G401.6 (cell line): ENCODE measurements around the gene BDH2.

Source experiments
- FAIRE-seq: peaks from 2 replicates; lab custom pipeline; 2012; peaks lifted over from hg19 to GRCh38; lab: Jason Lieb, UNC

Gene BDH2

DNA sequence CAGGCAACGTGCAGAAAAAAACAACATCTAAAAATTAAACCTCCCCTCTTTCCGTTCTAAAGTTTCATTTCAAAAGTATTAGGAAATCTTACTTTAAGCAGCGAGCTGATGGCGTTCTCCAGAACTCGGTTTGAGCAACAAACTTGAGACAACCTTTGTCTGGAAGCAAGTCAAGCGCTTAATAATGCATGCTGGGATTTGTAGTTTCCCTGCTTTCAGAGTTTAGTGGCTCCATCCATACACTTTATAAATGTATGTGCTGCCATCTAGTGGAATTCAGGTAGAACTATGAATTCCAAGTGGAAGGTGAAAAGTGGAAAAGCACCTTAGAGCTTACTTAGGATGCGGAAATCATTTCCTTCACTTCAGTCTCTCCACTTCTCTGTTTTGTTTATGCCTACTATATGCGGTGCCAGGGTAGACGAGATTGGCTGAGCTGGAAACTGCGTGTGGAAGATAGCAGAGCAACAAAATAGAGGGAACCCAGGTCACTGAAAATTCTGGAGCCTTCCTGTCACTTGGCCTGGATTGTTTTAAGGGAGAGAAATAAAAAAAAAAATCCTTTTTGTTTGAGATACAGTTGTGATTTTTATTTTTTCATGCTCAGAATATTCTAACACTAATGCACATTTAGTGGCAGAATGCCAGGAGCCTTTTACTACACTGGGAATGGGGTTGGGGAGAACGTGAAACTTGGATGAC is at the start of gene BDH2:
BDH2 (minus strand) TSS at position 144 of the 702 bp plus-strand sequence. CDS start 3,580 bp downstream, outside the sequence.
- peak; percentile 99 for FAIRE-seq

DNA sequence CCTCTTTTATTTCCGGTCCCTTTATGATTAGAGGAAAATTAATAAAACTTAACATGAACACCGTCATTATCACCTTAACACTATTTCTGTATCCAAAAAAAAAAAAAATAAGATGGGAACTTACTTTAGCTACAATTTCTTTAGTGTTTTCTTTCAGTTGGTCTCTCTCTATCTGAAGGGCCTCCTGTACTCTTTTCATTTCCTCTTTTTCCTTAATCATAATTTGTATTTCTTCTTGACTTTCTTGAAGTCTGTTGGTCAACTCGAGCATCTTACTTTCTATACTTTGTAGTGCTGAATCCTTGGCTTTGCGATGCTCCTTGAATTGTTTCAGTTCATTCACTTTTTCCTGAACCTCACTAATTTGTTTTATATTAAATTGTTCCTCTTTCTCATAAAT is 45.3 kb upstream of the BDH2 start:
- FAIRE-seq, result no peak

DNA sequence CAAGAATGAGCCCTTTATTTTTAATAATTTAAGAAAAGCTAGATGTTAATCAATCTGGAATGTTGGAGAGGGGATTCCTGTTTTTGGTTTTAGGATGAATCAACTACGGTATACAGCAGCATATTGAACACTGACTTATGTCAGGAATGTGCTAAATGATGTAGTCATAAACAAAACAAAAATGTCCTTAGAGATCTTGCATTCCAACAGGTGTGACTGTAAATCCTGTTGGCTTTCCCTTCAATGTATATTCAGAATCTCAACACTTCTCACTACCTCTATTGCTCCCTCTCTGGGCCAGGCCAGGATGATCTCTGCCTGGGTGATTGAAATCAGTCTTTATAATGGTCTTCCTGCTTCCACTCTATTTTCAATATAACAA is 37.8 kb upstream of the BDH2 start:
- no peak for FAIRE-seq

DNA sequence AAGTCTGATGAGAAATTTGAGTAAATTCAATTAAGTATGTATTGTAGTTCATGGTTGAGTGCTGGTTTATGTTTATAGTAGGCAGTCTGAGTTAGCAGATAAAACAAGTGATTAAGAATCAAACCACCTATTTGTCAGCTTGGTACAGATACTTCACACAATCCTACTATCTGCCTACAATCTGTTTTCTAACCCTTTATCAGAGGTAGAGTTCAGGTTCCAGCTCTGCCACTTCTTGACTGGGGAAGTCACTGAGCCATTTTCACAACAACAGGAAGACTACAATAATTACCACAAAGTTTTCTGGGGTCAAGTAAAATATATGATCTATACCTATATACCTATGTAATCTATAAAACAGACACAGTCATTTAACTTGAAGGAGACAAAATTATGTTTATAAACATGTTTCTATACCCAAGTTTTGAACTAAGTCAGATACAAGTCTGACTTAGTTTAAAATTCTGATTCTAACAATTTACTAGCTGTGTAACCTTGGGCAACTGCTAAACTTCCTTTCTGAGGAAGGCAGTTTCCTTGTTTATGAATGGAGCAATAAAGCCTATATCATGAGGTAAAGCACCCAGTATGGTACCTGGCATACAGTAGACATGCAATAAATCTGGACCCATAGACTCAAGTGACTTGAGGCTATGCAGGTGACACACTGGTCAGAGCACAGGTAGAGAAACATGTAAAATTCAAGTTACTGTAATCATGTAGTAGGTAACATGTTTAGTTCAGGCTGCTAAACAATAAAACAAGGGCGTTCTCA is 37.2 kb upstream of the BDH2 start:
- FAIRE-seq, result no peak

DNA sequence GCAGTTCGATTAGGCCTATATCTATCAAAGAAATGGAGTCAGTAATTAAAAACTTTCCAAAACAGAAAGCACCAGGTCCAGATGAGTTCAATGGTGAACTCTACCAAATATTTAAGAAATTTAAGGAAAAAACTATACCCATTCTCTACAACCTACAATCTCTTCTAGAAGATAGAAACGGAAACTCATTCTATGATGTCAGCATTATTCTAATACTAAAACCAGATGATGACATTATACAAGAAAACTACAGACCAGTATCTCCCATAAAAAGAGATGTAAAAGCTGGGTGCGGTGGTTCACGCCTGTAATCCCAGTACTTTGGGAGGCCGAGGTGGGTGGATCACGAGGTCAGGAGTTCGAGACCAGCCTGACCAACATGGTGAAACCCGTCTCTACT is 29.5 kb upstream of the BDH2 start:
- no peak for FAIRE-seq

DNA sequence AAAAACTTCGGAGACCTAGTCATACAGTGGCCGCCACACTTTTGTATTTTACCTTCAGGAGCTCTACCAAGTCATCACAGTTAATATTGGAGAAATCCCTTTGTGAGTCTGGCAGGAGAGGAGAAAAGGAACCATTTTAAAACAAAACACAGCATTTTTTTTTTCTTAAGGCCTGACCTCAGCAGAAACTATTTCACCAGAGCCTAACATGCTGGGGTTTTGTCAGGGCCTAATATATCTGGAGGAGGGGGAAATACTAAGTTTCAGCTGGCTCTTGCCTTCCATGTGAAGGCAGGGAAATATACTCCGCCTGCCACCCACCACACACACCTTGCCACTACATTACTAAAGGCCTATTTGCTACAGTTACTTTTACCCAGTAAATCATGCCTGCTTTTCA is 26.5 kb upstream of the BDH2 start:
- no peak for FAIRE-seq

DNA sequence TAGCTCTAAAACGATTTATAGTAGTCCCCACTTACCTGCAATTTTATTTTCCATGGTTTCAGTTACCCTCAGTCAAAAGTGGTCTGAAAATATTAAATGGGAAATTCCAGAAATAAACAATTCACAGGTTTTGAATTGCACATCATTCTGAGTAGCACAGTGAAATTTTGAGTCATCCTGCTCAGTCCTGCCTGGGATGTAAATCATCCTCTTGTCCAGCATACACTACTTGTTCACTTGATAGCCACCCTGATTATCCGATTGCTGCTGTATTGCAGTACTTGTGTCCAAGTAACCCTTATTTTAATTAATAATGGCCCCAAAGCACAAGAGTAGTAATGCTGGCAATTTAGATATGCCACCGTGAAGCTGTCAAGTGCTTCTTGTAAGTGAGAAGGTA is 23.5 kb upstream of the BDH2 start:
- FAIRE-seq, result no peak

DNA sequence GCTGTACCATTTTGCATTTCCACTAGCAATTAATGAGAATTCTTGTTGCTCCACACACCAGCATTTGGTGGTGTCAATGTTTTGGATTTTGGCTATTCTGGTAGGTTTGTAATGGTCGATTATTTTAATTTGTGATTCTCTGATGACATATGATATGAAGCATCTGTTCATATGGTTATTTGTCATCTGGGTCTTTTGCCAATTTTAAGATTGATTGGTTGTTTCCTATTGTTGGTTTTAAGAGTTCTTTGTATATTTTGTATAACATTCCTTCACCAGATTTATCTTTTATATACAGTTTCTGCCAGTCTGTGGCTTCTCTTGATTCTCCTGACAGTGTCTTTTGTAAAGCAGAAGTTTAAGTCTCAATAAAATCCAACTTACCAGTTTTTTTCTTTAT is 18.5 kb upstream of the BDH2 start:
- FAIRE-seq, result no peak

DNA sequence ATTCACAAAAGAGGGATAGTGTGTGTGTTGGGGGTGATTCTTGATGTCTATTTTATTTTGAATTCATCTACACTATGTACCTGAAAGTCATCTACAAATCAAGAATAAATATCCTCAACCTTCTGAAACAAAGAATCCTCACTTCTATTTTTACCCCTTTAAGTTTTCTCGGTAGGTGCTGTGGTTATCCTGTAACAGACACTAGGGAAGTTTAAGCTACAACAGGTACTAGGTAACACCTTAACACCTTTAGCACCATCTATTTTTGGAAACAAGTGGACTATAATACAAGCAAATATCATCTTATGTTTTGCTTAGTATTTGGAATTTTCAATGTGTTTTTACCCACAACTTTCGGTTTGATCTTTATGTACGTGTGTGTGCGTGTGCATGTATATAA is 12.0 kb upstream of the BDH2 start:
- FAIRE-seq, result no peak

DNA sequence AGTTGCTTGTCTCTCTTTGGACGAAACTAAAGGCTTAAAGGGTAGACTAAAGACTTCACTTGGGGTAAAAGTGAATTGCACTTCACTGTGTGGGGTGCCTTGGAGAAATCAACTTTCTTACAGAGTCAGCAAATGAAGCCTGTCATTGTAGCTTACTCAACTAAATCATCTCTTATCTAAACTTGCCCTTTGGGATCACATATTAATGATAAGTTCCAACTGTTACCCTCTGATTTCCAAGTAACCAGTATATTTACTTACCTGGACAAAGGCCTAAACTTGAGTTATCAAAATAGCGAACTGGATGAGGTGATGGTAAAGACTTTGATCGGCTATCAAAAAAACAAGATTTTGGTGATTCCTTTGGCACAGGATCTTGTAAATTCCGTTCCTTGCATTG is 8.9 kb upstream of the BDH2 start:
- FAIRE-seq, result no peak

DNA sequence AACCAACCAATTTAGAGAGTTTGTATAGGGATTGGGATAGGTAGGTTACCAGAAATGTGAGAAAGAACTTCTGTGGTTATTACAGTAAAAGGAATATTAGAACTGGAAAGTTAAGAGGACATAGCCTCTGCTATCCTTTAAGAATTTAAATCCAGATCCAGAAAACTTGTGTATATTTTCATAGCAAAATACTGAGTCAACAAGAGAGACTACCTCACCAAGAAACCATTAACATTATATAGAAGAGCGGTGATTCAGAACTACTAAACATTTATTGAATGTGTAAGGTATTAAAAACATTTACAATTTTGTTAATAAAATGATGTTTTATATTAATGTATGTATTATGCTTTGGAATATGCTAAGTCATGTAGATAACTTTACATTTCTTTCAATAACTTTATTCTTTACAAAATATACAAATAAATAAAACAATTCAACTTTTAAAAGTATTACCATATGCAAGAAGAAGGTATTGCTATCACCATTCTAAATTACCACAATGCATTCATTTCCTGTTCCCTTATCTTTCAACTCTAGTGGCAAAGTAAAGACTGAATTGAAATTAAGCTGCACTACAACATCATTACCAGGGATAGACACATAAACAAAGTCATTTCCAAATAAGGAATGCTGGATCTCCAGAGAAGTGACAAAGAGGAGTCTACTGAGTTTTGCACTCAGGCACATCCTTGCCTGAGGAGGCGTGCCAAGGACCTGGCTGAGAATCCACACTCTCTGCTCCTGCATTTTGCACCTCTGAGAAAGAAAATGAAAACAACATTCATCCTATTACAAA is 6.1 kb upstream of the BDH2 start:
- FAIRE-seq, result peak; percentile 80

DNA sequence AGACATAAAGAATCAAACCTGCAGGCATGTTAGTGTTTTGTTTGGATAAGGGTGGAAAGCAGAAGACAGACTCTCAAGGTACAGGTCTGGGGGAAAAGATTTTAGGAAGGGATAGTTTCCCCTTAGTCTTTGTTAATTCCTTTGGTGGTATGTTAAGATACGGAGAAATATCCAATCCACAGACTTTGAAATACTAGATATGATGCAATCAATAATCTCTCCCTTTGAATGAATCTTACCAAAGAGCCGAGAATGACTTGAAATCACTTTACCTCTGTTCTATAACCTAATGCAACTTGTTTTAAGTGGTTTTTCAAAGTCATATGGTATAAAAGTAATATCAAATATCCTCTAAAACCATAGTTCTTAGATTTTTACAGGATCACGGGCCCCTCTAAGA is 5.3 kb upstream of the BDH2 start:
- no peak for FAIRE-seq

DNA sequence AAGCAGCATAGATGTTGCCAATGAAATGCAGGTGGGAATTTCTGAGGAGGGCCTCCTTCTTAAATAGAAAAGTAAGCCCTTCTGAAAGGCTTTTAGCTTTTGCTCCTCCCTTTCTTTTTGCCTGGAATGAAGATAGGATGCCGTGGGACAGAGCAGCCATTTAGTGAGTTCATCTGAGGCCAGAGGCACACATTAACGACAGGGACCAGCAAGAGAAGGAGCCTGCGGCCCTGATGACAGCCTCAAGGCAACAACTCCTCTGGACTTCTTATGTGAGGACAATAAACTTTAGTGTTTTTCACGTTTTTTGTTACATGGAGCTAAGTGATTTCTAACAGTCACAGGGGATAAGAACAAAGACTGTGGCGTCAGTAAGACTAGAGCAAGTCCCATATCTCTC is 1.1 kb upstream of the BDH2 start:
- FAIRE-seq, result no peak

DNA sequence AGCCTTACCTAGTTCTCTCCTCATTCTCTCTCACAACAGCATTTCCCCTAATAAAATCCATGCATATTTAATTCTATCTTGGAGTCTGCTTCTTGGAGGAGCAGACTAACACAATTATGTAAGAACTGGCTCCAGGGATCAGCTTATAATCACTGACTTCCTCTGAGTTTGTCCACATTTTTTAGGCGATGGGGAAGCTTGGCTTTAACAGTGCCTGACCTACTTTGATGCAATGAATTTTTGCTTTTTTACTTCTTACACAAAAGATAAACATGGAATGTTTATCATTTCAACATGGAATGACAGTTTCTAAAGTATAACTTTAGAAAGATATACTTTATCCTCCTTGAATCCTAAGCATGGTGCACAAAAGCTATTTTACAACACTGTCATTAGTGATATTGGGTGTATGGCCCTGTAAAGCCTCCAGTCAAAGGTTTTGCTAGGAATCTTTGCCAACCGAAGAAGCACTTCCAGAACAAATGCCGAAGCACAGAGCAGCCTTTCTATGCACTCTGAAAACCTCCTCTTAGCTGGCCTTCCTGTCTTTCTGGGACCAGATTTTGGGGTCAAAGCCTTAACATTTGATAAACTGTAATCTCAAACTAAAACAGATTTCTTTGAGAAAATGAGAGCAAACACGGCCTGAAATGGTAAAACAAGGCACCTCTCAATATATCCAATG is 736 bp downstream of the BDH2 start:
- FAIRE-seq, result no peak

DNA sequence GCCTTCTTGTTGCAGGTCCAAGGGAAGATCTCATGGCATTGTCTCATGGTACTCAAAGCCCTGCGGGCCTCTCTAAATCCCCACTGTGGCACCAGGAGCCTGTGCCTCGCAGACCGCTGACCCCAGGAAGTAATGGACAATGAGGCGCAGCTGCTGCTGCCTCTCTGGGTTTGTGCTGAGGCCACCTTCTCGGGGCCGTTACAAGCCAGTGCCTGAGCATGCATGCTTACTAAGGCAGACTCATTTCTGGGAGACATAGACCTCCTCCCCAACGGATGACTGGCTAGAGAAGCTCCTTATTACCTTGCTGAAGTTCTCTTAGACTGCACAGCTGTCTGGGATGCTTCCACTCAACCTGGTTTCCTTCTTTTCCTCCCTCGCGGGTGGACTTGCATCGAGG is 1.3 kb downstream of the BDH2 start:
- no peak for FAIRE-seq

DNA sequence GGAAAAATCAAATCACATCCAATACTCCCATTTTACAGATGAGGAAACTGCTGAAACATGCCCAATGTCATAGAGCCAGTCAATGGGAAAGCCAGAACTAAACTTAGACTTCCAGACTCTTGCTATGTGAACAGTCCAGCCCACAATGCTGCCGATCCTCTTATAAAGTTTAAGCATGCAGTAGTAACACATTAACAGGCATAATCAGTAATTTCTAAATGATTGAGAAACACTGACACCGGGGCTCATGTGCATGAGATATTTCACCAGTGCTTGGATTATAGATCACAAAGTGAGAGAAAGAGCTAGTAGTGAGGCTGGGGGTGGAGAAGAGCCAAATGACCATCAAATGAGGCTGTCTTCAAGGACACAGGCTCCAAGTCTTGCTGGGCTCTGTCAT is 2.5 kb downstream of the BDH2 start:
- no peak for FAIRE-seq

DNA sequence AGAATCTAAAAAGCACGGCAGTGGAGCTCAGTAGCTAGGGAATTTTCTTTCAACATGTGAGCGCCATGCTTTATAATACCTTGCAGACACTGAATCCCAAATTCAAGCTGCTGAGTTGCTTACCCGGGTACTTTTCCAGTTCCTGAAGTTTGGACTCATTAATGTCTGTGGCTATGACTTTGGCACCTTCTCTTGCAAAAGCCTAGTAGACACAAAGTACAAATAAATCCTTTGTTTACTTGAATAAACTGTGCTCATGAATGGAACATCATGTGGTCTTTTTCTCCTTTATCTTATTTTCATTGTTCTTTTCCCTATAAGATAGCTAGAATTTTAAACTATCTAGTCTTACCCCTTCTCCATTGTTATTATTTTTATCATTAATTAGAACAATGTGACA is 4.6 kb downstream of the BDH2 start:
- peak; percentile 6 for FAIRE-seq

DNA sequence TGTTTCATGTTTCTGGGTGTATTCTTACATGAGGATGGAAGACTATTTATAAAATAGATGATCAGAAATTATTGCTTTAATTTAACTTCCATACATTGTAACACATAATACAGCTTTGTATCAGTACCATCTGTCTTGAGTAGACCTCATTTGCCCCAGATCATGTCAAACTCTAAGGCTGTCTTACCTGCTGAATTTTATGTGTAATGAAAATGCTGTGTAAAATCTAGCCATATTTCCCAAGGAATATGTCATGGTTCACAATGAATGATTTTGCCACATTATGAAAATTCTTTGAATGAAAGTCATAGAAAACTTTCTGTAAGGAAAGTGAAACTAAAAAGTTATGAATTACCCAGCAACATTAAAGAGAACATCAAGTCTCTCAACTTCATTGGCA is 7.4 kb downstream of the BDH2 start:
- FAIRE-seq, result no peak

DNA sequence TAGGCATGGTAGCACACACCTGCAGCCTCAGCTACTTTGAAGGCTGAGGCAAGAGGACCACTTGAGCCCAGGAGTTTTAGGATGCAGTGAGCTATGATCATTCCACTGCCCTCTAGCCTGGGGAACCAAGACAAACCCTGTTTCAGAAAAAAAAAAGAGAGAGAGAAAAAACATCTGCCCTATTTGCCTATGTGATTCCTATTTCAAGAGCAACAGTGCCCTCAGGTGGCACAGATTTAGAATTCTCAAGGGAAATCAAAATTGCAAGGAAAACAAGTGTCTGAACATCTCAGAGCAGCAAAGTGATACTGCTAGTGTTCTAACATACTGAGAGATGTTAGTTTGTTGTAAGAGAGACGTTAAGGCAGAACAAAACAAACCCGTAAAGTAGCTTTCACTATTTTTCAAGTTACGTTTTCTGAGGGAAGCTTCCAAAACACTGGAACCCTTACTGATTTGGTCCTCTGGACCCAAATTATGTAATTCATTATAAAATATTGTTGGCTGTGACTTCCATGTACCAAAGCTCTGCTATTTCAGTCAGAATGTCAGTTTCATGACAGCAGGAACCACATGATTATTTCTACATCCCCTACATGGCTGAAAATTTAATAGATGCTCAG is 7.9 kb downstream of the BDH2 start:
- FAIRE-seq, result peak; percentile 97

DNA sequence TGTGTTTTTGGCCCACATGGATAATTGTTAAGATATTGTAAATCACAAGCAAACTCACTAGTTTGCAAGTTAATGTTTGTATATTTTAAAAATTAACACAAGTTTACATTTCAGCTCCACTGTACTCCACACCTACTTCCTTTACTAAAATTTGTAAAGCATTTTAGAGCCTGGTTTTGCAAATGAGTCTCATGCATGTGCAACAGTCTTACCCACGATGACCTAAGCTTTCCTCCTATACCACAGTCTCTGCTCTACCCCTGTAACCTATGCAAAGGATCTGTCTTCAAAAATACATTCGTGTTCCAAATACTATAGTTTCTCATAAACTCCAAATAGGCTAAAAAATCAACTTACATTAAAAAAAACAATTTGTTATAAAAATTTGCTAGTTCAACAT is 10.2 kb downstream of the BDH2 start:
- FAIRE-seq, result no peak

DNA sequence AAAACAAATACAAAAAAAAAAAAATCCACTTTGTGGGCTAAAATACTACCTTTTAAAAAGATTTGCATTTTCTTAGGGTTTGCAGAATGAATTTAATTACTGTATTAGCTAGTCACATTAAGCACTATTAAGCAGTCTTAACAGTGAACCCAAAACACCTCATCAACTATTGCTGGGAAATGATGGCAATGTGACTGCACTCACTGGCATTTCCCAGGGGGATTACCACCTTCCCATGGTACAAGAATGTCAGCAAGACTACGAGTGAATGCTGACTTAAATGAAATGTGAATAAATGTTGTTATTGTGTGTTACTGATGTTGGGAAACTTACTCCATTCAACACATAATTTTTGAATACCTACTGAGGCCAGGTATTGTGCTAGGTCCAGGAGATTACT is 13.1 kb downstream of the BDH2 start:
- no peak for FAIRE-seq

DNA sequence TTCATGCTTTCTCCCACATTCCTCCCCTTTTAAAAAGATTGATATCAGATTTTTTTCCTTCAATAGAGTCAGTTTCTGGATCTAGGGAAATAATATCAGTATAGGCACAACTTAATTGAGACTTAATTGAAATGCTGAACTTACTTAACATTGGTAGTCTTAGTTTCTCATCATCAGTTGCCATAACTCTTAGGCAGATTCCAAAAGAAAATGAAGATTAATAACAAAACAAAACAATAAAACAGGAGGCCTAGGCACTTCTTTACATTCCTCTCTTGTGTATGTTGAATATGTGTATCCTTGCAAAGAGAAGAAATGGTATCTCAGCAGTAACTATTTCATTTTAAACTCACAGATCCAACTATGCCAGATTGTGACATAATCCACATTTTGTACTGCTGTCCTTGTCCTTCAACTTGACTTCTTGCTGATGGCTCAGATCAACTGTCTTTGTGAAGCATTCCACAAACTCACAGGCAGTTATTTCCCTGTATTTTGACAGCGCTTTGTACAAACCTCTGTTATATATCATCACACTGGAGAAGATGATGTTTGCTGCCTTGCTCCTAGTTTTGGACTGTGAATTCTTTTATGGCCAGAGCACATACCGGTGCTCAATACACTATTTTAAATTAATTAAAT is 14.0 kb downstream of the BDH2 start:
- no peak for FAIRE-seq
